GM18951 (cell line): ENCODE measurements around the gene ORM1.

Experiments
- POLR2A ChIP-seq: IDR thresholded peaks from 4 replicates; pipeline ENCODE4 v1.6.1; 2011; ENCODE audit warnings: mild to moderate bottlenecking; ENCODE audit not compliant: insufficient read length, insufficient read depth; ENCODE audit errors: extremely low read depth
- in situ Hi-C: fragments of 300-500 bp; cut with MboI; formaldehyde crosslinking; loops from one replicate; pipeline ENCODE4 v1.12.0; 2022; ENCODE audit warnings: low sequenced_read_pairs, mixed read lengths, inconsistent platforms; ENCODE audit not compliant: unreplicated experiment

ORM1 gene

GRCh38 chr9:114361542-114361941, 38.6 kb downstream of the ORM1 start:
- in situ Hi-C loops: no loop called here
- no peak for TF ChIP-seq POLR2A

GRCh38 chr9:114362394-114362793, 39.5 kb downstream of the ORM1 start:
- TF ChIP-seq POLR2A: no peak

GRCh38 chr9:114363424-114363823, 40.5 kb downstream of the ORM1 start:
- TF ChIP-seq POLR2A: no peak
- in situ Hi-C loops: no loop called here

More at GRCh38 chr9:114362394-114362793, 39.5 kb downstream of the ORM1 start:
- in situ Hi-C loops: no loop called here

- in situ Hi-C loops: no loop called here
- TF ChIP-seq POLR2A: no peak
Measured at GRCh38 chr9:114364134-114365041, 41.5 kb downstream of the ORM1 start.

GRCh38 chr9:114365194-114365593, 42.3 kb downstream of the ORM1 start:
- TF ChIP-seq POLR2A: no peak
- in situ Hi-C loops: no loop called here

GRCh38 chr9:114366334-114367128, 43.6 kb downstream of the ORM1 start:
- in situ Hi-C loops: no loop called here
- TF ChIP-seq POLR2A: peak; percentile 28

GRCh38 chr9:114367366-114367765, 44.5 kb downstream of the ORM1 start:
- in situ Hi-C loops: no loop called here
- TF ChIP-seq POLR2A: no peak

GRCh38 chr9:114367772-114368569, 45.1 kb downstream of the ORM1 start:
- in situ Hi-C loops: no loop called here

GRCh38 chr9:114369216-114370130, 46.6 kb downstream of the ORM1 start:
- TF ChIP-seq POLR2A: no peak
- in situ Hi-C loops: no loop called here

More at GRCh38 chr9:114367772-114368569, 45.1 kb downstream of the ORM1 start:
- TF ChIP-seq POLR2A: no peak

- in situ Hi-C loops: no loop called here
- no peak for TF ChIP-seq POLR2A
Measured at GRCh38 chr9:114370251-114370967, 47.5 kb downstream of the ORM1 start.

- TF ChIP-seq POLR2A: no peak
- in situ Hi-C loops: no loop called here
Measured at GRCh38 chr9:114370968-114371320, 48.0 kb downstream of the ORM1 start.
